ENCODE results near the gene LCE2B.
"Not testable (repeated sequence)": the region's sequence is repeated elsewhere in the genome, so short reads cannot be mapped to it uniquely, and the experiment has no call there.

The LCE2B gene

GRCh38 chr1:152685823-152686222 lies at the start of gene LCE2B:
Gene LCE2B (plus strand): TSS chr1:152686123. CDS start chr1:152686844, 721 bp downstream.
- DNase-seq (ENCODE audit: low read depth in 2 of 2, low spot score in 1 of 2): not testable (repeated sequence)

GRCh38 chr1:152640351-152640750 lies 45.6 kb upstream of the LCE2B start:
- DNase-seq (ENCODE audit: low read depth in 2 of 2, low spot score in 1 of 2): no peak

GRCh38 chr1:152643945-152644344 lies 42.0 kb upstream of the LCE2B start:
- no peak for DNase-seq (ENCODE audit: low read depth in 2 of 2, low spot score in 1 of 2)

GRCh38 chr1:152645146-152645545 lies 40.8 kb upstream of the LCE2B start:
- DNase-seq (ENCODE audit: low read depth in 2 of 2, low spot score in 1 of 2): no peak

- no peak for DNase-seq (ENCODE audit: low read depth in 2 of 2, low spot score in 1 of 2)
Measured at GRCh38 chr1:152646656-152647055, 39.3 kb upstream of the LCE2B start.

- DNase-seq (ENCODE audit: low read depth in 2 of 2, low spot score in 1 of 2): peak in 1 of 2 donors; percentile 3
Measured at GRCh38 chr1:152654110-152654509, 31.8 kb upstream of the LCE2B start.

- DNase-seq (ENCODE audit: low read depth in 2 of 2, low spot score in 1 of 2): no peak
Measured at GRCh38 chr1:152656459-152656858, 29.5 kb upstream of the LCE2B start.

- no peak for DNase-seq (ENCODE audit: low read depth in 2 of 2, low spot score in 1 of 2)
Measured at GRCh38 chr1:152657677-152658076, 28.2 kb upstream of the LCE2B start.

GRCh38 chr1:152658649-152659048 lies 27.3 kb upstream of the LCE2B start:
- DNase-seq (ENCODE audit: low read depth in 2 of 2, low spot score in 1 of 2): no peak

GRCh38 chr1:152663098-152663497 lies 22.8 kb upstream of the LCE2B start, which contains the start of gene LCE2D:
Gene LCE2D (plus strand): TSS chr1:152663380. CDS start chr1:152664106, 726 bp downstream.
- no peak for DNase-seq (ENCODE audit: low read depth in 2 of 2, low spot score in 1 of 2)

- DNase-seq (ENCODE audit: low read depth in 2 of 2, low spot score in 1 of 2): not testable (repeated sequence)
Measured at GRCh38 chr1:152666171-152666570, 19.8 kb upstream of the LCE2B start.

- no peak for DNase-seq (ENCODE audit: low read depth in 2 of 2, low spot score in 1 of 2)
Measured at GRCh38 chr1:152667648-152668047, 18.3 kb upstream of the LCE2B start.

- DNase-seq (ENCODE audit: low read depth in 2 of 2, low spot score in 1 of 2): no peak
Measured at GRCh38 chr1:152673016-152673415, 12.9 kb upstream of the LCE2B start.

- DNase-seq (ENCODE audit: low read depth in 2 of 2, low spot score in 1 of 2): not testable (repeated sequence)
Measured at GRCh38 chr1:152674983-152675382, 10.9 kb upstream of the LCE2B start, which contains the start of gene LCE2C. Gene LCE2C (plus strand): TSS chr1:152675279. CDS start chr1:152676016, 737 bp downstream.

- no peak for DNase-seq (ENCODE audit: low read depth in 2 of 2, low spot score in 1 of 2)
Measured at GRCh38 chr1:152679459-152679858, 6.5 kb upstream of the LCE2B start.

- no peak for DNase-seq (ENCODE audit: low read depth in 2 of 2, low spot score in 1 of 2)
Measured at GRCh38 chr1:152681616-152682015, 4.3 kb upstream of the LCE2B start.

GRCh38 chr1:152683846-152684245 lies 2.1 kb upstream of the LCE2B start:
- no peak for DNase-seq (ENCODE audit: low read depth in 2 of 2, low spot score in 1 of 2)

GRCh38 chr1:152697701-152698600 lies 12.0 kb downstream of the LCE2B start, which contains the start of gene LCE2A:
Gene LCE2A (plus strand): TSS chr1:152698345. CDS start chr1:152698902, 557 bp downstream.
- no peak for DNase-seq (ENCODE audit: low read depth in 2 of 2, low spot score in 1 of 2)

GRCh38 chr1:152699746-152700145 lies 13.8 kb downstream of the LCE2B start:
- DNase-seq (ENCODE audit: low read depth in 2 of 2, low spot score in 1 of 2): no peak

- DNase-seq (ENCODE audit: low read depth in 2 of 2, low spot score in 1 of 2): no peak
Measured at GRCh38 chr1:152707860-152708259, 21.9 kb downstream of the LCE2B start, which contains the start of gene LCE4A. Gene LCE4A (plus strand): TSS chr1:152708160. CDS start chr1:152709076, 916 bp downstream.

- no peak for DNase-seq (ENCODE audit: low read depth in 2 of 2, low spot score in 1 of 2)
Measured at GRCh38 chr1:152718238-152718637, 32.3 kb downstream of the LCE2B start.

- no peak for DNase-seq (ENCODE audit: low read depth in 2 of 2, low spot score in 1 of 2)
Measured at GRCh38 chr1:152725261-152725660, 39.3 kb downstream of the LCE2B start.
